GM23338 (cell line): Measurements from ENCODE around the gene ABHD5. TPM values are rescaled to one million over a fixed set of nuclear protein-coding genes. Genes with fewer than 3 reads are reported as not detected.
A peak's percentile ranks its signal among the peaks of the same experiment; 100 is the strongest.

Experiments used
- ATAC-seq: fragments of 200-7000 bp; cut with Tn5 transposase; 3 replicates; pipeline ENCODE4 v1.9.1; 2020
- DNase-seq: peaks from one replicate; pipeline ENCODE4 v3.0.0-alpha.2; 2015; ENCODE audit warnings: low spot score
- H2AFZ ChIP-seq: fragments of 200-600 bp; sonication (generic); 2 replicates; pipeline ENCODE4 v1.8.0; 2016; ENCODE audit warnings: antibody characterized with exemption, mild to moderate bottlenecking, moderate library complexity
- H3F3A ChIP-seq: fragments of 200-600 bp; sonication (generic); replicated peaks from 2 replicates; pipeline ENCODE4 v1.8.0; 2017; ENCODE audit warnings: antibody characterized with exemption, mixed run types, low read depth
- H3K27ac ChIP-seq: fragments of 200-600 bp; sonication (generic); 2 replicates; pipeline ENCODE4 v1.6.1; 2016; ENCODE audit warnings: low read depth
- H3K27me3 ChIP-seq: fragments of 200-600 bp; sonication (generic); 2 replicates; pipeline ENCODE4 v1.8.0; 2016; ENCODE audit warnings: mild to moderate bottlenecking, mixed run types, moderate library complexity; ENCODE audit not compliant: insufficient read depth
- H3K36me3 ChIP-seq: fragments of 200-600 bp; sonication (generic); 2 replicates; pipeline ENCODE4 v1.8.0; 2016; ENCODE audit warnings: mild to moderate bottlenecking; ENCODE audit not compliant: insufficient read depth
- H3K4me1 ChIP-seq: fragments of 200-600 bp; sonication (generic); 2 replicates; pipeline ENCODE4 v1.8.0; 2016; ENCODE audit warnings: mild to moderate bottlenecking, moderate library complexity; ENCODE audit not compliant: insufficient read depth
- H3K4me2 ChIP-seq: fragments of 200-600 bp; sonication (generic); 2 replicates; pipeline ENCODE4 v1.7.1; 2017; ENCODE audit warnings: mixed run types
- H3K4me3 ChIP-seq: fragments of 200-600 bp; sonication (generic); 2 replicates; pipeline ENCODE4 v1.6.1; 2016; ENCODE audit warnings: mixed run types
- H3K79me2 ChIP-seq: fragments of 200-600 bp; sonication (generic); replicated peaks from 2 replicates; pipeline ENCODE4 v1.8.0; 2017; ENCODE audit warnings: mild to moderate bottlenecking; ENCODE audit not compliant: insufficient read depth
- H3K9me2 ChIP-seq: fragments of 200-600 bp; sonication (generic); 2 replicates; pipeline ENCODE4 v1.8.0; 2017; ENCODE audit not compliant: insufficient read depth
- H4K20me1 ChIP-seq: fragments of 200-600 bp; sonication (generic); replicated peaks from 2 replicates; pipeline ENCODE4 v1.8.0; 2017; ENCODE audit warnings: mild to moderate bottlenecking; ENCODE audit not compliant: insufficient read depth
- H3K27ac Mint-ChIP-seq: 2 replicates; pipeline ENCODE4 v1.8.0; 2020; ENCODE audit warnings: inconsistent platforms, mild to moderate bottlenecking, moderate library complexity, mixed read lengths
- H3K27me3 Mint-ChIP-seq: 3 replicates; pipeline ENCODE4 v1.8.0; 2022; ENCODE audit warnings: low read depth, mild to moderate bottlenecking, moderate library complexity, mixed read lengths, inconsistent platforms; ENCODE audit not compliant: insufficient read depth, poor library complexity
- H3K36me3 Mint-ChIP-seq: 3 replicates; pipeline ENCODE4 v1.8.0; 2021; ENCODE audit warnings: low read depth, mild to moderate bottlenecking, inconsistent platforms, moderate library complexity, mixed read lengths
- H3K4me1 Mint-ChIP-seq: 3 replicates; pipeline ENCODE4 v1.8.0; 2020; ENCODE audit warnings: mild to moderate bottlenecking, inconsistent platforms, mixed read lengths
- H3K4me3 Mint-ChIP-seq: 3 replicates; pipeline ENCODE4 v1.8.0; 2021; ENCODE audit warnings: moderate library complexity, mild to moderate bottlenecking, inconsistent platforms, mixed read lengths
- H3K9me3 Mint-ChIP-seq: 3 replicates; pipeline ENCODE4 v1.8.0; 2020; ENCODE audit warnings: moderate library complexity, mild to moderate bottlenecking, inconsistent platforms, mixed read lengths
- CREB1 ChIP-seq: fragments of 250-450 bp; sonication (Bioruptor Pico); IDR thresholded peaks from 2 replicates; pipeline ENCODE4 v1.5.0; 2020; ENCODE audit warnings: low read depth, mild to moderate bottlenecking, moderate library complexity
- EZH2 ChIP-seq: fragments of 200-600 bp; sonication (generic); IDR thresholded peaks from one replicate; pipeline ENCODE4 v1.8.0; 2017; ENCODE audit warnings: antibody characterized with exemption, mild to moderate bottlenecking, low read depth; ENCODE audit not compliant: unreplicated experiment
- EZH2phosphoT487 ChIP-seq: fragments of 200-600 bp; sonication (generic); IDR thresholded peaks from one replicate; pipeline ENCODE4 v1.8.1; 2018; ENCODE audit warnings: antibody characterized with exemption; ENCODE audit not compliant: unreplicated experiment
- REST ChIP-seq: IDR thresholded peaks from one replicate; pipeline ENCODE4 v1.6.1; 2018; ENCODE audit warnings: antibody characterized with exemption; ENCODE audit not compliant: unreplicated experiment
- ZNF462 ChIP-seq: fragments of 250-450 bp; sonication (Bioruptor Pico); IDR thresholded peaks from 2 replicates; pipeline ENCODE4 v1.5.0; 2020; ENCODE audit warnings: mild to moderate bottlenecking, moderate library complexity
- polyA plus RNA-seq: library from polyadenylated mRNA; unstranded; fragments of >200 nt; fragmentation: Nextera tagmentation; extraction: Ambion mirVana; gene quantifications from 2 replicates; pipeline ENCODE4 v1.2.1, GENCODE V29; 2016
- total RNA-seq: library from RNA; depleted of rRNA; stranded (reverse); fragments of >200 nt; shearing (Covaris generic); gene quantifications from 2 replicates; pipeline ENCODE4 v1.2.3, GENCODE V29; 2014

ABHD5 gene
- total and polyA plus RNA-seq, 2 experiments from 2014 or later, result 12.1 to 12.3 TPM

- Mint-ChIP-seq H3K4me3 (no peak overlapping the region), H3K9me3 (no peaks in the 10 kb centered on the region), H3K4me1 (peaks cover 34% of the 10 kb centered on the region), H3K27ac (no peak overlapping the region), H3K27me3 (peaks cover 8% of the 10 kb centered on the region), H3K36me3 (peaks cover 3% of the 10 kb centered on the region; the same call in 1 of the 3 replicates)
- no peaks in the 10 kb centered on the region for H3F3A ChIP-seq
- no peaks in the 10 kb centered on the region for H3K27me3 ChIP-seq
- H3K4me2 ChIP-seq, result no peak overlapping the region
- no peak overlapping the region for H2AFZ ChIP-seq
- ATAC-seq, result no peak
- peaks cover 10% of the 10 kb centered on the region; the same call in 1 of the 2 replicates for H3K4me1 ChIP-seq
- no peak for DNase-seq
- H3K9me2 ChIP-seq, result no peaks in the 10 kb centered on the region
- H4K20me1 ChIP-seq, result no peaks in the 10 kb centered on the region
- no peaks in the 10 kb centered on the region for H3K79me2 ChIP-seq
- no peak overlapping the region for H3K4me3 ChIP-seq
- TF ChIP-seq EZH2, result no peak
- no peak for TF ChIP-seq CREB1 (CRISPR knock-in tag)
- no peak for TF ChIP-seq REST
- H3K27ac ChIP-seq, result no peak overlapping the region
- H3K36me3 ChIP-seq, result no peaks in the 10 kb centered on the region
These were observed 41.8 kb upstream of the ABHD5 start for GRCh38 chr3:43648957-43649356.

GRCh38 chr3:43649365-43649968 lies 41.3 kb upstream of the ABHD5 start:
- H3K36me3 ChIP-seq, result no peaks in the 10 kb centered on the region
- H3K79me2 ChIP-seq, result no peaks in the 10 kb centered on the region
- H3K27me3 ChIP-seq, result no peaks in the 10 kb centered on the region
- no peaks in the 10 kb centered on the region for H4K20me1 ChIP-seq
- peaks cover 33% of the 10 kb centered on the region for H3K4me1 Mint-ChIP-seq
- TF ChIP-seq EZH2, result no peak
- TF ChIP-seq EZH2phosphoT487, result no peak
- no peak for TF ChIP-seq REST
- no peak for TF ChIP-seq CREB1 (CRISPR knock-in tag)
- TF ChIP-seq ZNF462 (CRISPR knock-in tag), result no peak
- H3K4me1 ChIP-seq, result peaks cover 10% of the 10 kb centered on the region; the same call in 1 of the 2 replicates
- no peak overlapping the region for H3K4me3 ChIP-seq
- no peak overlapping the region for H3K4me3 Mint-ChIP-seq
- ATAC-seq (peak; percentile 83), DNase-seq (peak; percentile 37)
- peaks cover 3% of the 10 kb centered on the region; the same call in 1 of the 3 replicates for H3K36me3 Mint-ChIP-seq
- H3F3A ChIP-seq, result no peaks in the 10 kb centered on the region
- no peaks in the 10 kb centered on the region for H3K9me2 ChIP-seq
- no peak overlapping the region for H3K4me2 ChIP-seq
- no peak overlapping the region for H3K27ac Mint-ChIP-seq
- peak overlapping the region; percentile 49; the same call in 1 of the 2 replicates for H2AFZ ChIP-seq
- H3K9me3 Mint-ChIP-seq, result no peaks in the 10 kb centered on the region
- no peak overlapping the region for H3K27ac ChIP-seq
- H3K27me3 Mint-ChIP-seq, result peaks cover 8% of the 10 kb centered on the region
